ENCODE data around the gene MXRA8.

GRCh38 chr1:1310476-1311053, 47.8 kb downstream of the MXRA8 start:
- TF ChIP-seq, protein P1, sequence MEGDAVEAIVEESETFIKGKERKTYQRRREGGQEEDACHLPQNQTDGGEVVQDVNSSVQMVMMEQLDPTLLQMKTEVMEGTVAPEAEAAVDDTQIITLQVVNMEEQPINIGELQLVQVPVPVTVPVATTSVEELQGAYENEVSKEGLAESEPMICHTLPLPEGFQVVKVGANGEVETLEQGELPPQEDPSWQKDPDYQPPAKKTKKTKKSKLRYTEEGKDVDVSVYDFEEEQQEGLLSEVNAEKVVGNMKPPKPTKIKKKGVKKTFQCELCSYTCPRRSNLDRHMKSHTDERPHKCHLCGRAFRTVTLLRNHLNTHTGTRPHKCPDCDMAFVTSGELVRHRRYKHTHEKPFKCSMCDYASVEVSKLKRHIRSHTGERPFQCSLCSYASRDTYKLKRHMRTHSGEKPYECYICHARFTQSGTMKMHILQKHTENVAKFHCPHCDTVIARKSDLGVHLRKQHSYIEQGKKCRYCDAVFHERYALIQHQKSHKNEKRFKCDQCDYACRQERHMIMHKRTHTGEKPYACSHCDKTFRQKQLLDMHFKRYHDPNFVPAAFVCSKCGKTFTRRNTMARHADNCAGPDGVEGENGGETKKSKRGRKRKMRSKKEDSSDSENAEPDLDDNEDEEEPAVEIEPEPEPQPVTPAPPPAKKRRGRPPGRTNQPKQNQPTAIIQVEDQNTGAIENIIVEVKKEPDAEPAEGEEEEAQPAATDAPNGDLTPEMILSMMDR (IDR thresholded peaks at IDR 0.05; ENCODE audit: insufficient read depth, low read length), result no peak
- no peak for TF ChIP-seq POLR2AphosphoS5 (IDR thresholded peaks at IDR 0.05; ENCODE audit: low read depth)
